ENCODE measurements around the gene MAP3K14.

Gene MAP3K14

DNA sequence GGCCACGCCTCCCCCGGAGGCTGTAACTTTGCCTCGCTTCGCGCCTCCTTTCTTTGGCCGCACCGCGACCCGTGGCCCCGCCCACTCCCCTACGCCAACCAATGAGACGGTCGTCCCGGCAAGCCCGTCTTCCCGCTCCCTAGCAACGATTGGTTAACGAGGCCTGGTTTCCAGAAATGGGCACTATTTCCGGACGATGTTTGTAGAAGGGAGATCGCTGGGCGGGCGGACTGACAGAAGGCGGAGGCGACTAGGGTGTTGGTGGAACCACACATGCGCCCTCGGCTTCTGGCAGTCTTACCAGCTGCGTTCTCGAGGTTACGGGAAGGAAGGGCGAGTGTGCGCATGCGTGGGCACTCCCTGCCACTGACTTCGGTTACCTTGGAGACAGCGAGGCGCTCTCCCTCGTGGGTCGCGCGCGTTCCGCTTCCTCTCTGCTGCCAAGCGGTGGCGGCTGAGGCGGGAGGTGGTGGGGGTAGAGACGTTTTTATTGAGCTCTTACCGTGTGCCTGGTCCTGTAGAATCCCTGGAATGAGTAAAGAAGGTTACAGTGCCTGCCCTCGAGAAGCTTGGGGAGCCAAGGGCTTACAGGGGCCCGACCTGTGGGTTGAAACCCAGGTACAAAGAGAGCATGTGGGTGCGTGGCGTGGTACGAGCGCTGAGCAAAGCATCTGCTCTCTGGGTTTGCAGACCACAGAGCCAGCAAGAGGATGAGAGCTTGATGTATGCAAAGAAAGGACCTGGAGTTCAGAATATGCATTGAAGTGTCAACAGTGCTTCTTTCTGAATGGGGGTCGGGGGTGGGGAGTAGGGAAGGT is 500 bp upstream of the MAP3K14 start:
- peak; percentile 99 to 100 for DNase-seq (ENCODE audit: low read depth in 2 of 2)

DNA sequence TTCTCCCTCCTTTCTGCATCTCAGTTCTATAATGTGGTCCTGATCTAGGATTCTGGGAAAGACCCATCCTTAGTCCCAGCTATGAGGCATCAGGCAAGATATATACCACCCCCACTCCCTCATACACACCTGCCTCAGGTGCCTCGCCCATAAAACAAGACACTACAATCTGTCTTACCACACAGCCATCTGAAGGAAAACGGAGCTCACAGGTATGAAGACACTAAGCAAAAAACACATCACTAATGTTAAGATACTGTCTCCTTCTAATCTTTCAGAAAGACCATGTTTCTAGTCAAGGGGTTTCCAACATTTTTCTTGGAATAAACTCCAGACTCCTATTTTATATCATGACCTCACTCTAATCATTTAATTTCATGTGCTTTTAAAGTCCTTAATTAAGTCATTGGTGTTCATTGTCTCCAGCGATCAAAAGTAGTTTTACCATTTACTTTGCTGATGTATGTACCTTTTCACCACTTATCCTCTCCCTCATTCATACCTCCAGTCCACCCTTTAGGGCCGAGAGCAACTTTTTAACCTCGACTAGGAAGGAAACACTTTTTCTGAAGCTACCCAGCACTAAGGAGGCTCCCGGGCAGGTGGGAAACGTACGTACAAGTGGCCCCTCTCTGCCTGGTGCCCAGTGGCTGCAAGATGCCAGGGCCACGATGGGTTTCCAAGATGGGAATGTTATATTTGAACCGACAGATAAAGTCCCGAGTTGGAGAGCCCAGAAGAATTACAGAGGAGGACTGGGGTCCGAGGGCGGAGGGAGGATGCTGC is 979 bp downstream of the MAP3K14 start:
- DNase-seq (ENCODE audit: low read depth in 2 of 2), result no peak

DNA sequence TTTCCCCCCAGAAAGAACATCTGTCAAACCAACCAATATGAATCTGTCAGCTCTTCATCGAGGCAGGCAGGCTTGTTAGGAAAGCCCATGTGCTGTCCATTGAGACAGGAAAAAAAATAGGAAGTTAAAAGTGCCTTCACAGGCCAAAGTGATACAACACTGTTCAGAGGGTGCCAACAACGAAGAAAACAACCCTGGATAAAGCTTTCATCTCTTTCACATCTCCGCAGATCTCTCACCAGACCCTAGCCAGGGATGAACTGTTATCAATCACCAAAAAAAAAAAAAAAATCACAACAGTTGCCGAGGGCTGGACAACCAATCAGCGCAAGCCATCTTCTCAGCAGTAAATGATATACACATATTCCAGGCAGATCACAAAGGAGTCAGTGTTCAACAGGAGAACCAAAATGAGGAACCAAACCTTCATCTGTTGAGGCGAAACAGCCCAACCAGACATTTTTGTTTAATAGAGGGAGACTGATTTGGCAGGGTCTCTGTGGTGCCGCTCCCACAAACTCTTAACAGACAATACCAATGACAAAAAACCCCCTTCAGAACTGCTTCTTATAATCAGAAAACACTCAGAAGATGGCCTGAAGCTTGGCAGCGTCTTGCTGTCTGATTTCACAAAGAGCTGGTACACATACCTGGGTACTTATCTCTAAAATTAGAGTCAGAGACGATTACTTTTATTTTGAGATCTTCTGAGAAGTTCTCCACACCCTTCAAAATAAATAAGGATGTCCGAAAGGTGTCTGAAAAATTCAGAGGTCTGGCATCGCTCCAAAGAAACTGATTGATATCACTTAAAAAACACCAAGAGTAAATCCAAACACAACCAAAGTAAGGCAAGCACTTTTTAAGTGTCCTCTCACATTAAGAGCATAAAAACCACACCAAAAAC is 1.8 kb downstream of the MAP3K14 start:
- no peak for DNase-seq (ENCODE audit: low read depth in 2 of 2)

DNA sequence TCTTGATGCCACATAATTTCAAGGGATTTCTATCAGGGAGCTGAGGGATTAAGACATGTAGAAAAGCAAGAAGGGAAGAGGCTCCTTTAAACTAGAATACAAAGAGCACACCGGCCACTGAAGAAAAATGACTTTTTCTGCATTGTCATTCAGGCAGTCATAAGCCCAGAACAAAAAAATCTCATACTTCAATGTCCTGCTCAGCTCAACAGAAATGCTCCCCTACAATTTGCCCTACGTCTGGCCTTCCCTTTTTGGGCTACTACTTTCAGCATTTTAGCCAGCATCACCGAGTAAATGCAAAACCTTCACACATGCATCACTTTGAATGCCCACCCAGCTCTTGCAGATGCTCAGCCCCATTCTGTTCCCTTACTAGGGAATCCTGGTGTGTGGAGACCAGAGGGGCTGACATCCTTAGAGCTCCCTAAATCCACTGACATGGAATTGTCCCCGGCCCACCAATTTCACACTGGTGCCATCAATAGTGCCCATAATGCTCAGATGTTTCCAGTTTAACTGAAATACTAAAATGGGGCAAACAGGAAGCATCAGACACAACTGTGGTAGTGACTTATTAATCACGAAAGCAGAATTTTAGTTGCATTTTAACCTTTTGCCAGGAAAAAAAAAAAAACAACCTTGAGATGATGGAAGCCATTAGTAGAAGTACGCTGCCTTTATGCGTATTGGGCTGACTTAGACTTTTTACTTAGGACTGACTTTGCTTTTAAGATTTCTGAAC is 2.7 kb downstream of the MAP3K14 start:
- no peak for DNase-seq (ENCODE audit: low read depth in 2 of 2)

DNA sequence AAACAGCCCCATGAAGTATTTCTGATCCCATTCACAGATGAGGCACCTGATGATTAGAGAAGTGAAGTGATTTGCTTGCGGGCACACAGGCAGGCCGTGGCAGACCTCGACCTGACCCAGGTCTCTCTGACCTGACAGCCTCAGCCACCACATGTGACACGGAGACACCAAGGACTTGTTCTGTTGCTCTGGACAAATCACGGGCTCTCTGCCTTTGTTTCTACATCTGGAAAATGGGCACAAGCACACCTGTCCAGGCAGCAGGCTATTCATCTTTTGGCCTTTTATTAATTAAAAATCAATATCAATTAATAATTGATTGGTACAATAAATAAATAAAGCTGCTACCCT is 3.4 kb downstream of the MAP3K14 start:
- DNase-seq (ENCODE audit: low read depth in 2 of 2), result no peak

DNA sequence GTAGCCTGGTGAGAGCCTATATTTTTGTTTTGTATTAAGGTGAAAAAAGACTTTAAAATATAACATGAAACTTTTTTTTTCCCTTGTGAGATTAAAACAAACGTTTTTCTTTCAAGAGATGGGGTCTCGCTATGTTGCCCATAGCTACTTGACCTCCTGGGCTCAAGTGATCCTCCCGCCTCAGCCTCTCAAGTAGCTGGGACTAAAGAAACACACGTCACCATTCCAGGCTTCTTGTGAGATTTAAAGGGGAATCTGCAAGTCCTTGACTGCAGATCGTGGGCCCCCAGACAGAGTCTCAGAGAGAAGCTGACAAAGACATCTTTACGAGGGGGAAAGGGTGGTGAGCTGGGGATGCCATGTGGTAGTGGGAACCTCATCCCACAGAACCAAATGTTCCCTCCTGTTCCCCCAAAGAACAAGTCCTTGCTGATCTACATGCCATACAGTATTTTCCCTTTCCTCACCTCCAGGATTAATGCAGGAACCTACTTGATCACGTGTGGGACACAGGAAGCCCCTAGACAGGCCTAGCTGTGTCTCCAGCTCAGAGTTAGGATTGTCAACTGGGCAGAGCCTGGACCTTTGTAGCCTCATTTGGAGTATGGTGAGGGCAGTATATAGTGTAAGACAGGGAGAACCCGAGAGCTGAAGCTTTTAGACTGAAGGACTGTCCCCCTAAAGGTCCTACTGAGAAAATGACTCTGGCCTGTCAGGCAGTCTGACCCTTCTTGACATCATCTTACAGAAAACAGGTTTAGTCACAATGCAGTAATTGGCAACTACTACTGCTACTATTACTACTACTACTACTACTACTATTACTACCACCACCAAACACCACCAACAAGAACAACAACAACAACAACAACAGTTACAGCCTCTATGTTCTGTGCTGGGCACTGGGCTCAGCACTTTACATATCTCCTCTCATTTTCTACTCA is 4.1 kb downstream of the MAP3K14 start:
- DNase-seq (ENCODE audit: low read depth in 2 of 2), result no peak

DNA sequence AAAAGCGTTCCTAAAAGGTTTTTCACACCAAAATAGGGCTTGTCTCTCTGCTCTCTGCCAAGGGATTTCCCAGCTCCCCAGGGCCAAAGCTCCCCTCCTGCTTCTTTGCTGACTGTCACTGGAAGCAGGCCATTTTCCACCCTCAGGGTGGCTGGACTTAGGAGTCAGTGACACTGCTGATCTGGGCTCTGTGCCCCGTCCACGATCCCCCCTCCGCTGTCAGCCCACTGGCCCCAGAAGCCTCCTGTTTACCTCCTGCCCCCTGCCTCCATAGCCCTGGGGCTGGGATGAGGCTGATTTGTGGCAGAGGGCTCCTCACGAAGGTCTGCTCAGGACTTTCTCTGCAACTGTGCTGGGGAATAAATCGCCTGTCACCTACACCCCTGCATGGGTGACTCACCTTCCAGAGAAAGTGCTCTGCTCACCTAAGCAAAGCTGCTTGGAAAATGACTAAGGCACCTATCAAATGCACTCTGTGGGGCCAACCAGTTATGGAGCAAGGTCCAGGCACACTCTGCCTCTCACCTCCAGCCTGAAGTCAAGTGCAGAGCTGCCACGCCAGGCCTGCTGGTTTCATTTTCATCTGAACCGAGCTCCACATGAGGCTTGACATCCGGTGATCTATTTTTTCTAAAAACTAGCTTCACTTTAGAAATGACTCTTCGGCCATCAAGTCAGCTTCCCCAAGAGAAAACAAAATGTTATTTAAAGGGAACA is 4.9 kb downstream of the MAP3K14 start:
- DNase-seq (ENCODE audit: low read depth in 2 of 2), result peak; percentile 77 to 78

DNA sequence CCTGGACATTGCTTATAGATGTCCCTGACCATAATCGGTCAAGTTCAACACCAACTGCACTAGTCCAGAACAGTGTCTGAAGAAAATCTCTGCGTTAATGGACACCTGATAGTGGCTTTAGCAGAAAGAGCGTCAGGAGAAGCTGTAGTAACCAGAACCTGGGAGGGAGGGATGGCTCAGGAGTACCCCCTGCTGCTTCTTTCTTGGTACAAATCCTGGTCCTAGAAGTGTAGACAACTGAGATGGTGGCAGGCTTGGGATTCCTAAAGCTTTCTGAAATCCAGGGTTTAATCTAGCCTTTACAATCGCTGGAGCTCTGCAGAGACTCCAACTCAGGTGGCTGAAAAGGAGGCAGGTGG is 5.4 kb downstream of the MAP3K14 start:
- DNase-seq (ENCODE audit: low read depth in 2 of 2), result no peak

DNA sequence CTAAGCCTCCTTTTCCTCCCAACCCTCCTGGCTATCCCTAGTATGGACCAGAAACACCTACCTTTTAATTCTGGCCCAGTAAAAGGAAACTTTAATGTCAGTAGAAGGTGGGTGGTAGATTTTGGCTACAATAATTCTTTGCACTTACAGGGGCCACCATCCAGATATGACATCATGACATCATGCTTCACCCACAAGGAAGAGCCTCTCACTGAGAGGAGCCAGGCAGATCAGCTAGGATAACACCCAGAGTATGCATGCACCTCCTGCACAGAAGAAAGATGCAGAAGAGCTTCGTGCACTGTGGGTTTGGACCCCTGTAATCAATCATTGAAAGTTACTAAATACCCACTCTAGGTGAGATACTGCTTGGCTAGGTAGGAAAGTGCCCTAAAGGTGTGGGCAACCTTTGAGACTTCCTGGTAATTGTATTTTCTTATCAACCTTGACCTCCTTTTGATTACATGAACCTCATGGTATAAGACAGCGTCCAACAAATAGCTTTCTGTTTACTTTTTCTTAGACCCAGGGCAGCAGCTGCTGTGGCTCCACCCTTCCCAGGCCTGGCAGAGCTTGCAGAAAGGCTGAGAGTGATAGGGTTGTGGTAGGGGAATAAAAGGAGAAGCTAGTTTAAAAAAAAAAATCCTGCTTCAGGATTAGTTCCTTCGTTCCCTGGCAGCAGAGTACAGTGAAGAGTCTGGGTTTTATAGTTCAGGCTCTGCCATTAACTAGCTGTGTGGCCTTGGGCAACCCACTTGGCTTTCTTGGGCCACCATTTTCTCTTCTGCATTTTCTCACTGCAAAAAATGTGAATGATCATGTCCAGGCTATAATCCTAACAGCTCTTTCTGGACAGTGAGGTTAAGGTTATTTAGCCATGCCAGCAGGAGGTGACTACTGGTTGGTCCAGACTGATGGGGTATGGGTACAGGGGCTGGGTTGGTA is 6.2 kb downstream of the MAP3K14 start:
- no peak for DNase-seq (ENCODE audit: low read depth in 2 of 2)

DNA sequence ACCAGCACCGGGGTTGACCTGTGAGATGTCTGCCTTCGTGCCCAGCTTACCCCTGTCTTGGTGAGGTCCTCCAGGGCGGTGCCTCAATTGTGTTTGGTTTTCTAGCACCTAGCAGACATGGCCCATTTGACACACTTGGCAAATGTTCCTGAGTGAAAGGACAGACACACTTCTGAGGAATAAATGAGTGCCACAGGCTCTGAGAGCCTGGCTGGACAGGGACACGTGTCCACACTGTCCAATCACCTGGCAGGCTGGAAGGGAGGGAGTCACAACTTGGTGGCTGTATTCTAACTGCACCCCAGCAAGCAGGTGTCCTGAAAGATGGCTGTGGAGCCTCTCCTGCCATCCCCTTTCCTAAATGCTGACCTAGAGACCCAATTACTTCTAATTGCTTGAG is 7.4 kb downstream of the MAP3K14 start:
- DNase-seq (ENCODE audit: low read depth in 2 of 2), result no peak

DNA sequence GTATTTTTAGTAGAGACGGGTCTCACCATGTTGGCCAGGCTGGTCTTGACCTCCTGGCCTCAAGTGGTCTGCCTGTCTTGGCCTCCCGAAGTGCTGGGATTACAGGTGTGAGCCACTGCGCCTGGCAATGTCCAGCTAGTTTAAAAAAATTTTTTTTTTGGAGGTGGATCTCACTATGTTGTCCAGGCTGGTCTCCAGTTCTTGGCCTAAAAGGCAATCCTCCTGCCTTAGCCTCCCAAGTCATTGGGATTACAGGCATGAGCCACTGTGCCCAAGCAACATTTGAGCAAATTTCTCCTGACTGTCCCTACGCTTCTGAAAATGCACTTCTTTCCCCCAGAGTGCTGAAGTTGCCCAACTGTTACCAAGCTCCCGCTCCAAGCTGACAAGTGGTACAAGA is 8.0 kb downstream of the MAP3K14 start:
- no peak for DNase-seq (ENCODE audit: low read depth in 2 of 2)

DNA sequence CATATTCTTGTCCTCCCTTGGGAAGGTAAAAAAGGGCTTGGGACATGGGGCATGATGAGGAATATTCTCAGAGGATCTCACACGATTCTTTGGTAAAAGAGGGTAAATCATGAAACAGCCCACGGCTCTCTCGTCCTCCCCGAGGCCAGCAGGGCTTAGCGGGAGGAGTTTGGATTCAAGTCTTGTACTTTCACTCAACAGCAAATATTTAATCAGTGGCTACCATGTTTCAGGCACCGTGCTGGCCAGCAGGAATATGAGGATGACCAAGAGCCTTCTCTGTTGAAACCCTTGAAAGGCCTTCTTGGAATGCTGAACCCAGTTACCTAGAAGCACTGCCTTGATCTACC is 8.8 kb downstream of the MAP3K14 start:
- no peak for DNase-seq (ENCODE audit: low read depth in 2 of 2)

DNA sequence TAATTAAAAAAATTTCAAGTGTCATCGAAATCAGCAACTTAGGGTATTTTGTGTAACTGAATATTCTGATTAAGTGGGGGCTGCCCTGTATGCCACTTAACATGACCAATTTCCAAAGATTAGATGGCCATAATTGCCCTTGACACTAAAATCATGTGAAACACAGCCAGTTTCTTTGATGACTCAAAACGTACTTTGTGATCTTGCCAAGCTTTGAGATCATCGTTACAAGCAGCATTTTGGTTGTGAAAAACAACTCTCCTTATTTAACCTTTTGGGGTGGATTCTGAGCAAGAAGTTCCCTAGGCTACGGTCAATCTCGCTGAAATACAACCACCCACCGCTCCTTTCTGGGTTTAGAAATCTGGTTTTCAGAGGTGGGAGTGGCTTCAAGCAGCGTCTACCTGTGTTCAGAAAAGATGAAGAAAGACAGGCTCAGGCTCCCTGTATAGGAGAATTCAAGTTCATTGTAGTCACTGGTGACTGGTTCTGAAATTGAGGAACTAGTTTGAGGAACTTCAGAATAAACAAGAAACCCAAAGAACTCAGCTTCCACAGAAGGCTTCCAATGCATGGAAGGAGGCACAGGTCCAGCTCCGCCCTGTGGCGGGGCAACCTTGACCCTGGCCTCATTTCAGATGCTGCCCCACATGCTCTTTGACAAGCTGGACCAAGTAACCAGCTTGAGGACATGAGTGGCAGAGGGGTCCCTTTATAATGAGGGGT is 9.4 kb downstream of the MAP3K14 start:
- DNase-seq (ENCODE audit: low read depth in 2 of 2), result peak in 1 of 2 experiments; percentile 41

DNA sequence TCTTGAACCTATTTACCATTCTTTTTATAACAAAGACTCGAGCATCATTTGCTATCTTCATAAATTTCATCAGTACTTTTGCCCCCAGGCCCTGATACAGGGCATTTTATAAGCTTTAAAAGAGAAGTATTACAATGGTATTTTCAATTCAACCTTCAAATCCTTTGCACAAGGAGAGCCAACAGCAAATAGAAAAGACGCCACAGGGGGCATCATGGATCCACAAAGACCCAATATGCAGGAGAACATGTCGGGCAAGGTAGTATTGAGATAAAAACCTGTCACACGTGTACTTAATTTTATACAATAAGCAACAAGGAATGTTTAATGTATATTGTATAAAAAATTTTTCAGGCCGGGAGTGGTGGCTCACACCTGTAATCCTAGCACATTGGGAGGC is 10.2 kb downstream of the MAP3K14 start:
- no peak for DNase-seq (ENCODE audit: low read depth in 2 of 2)

DNA sequence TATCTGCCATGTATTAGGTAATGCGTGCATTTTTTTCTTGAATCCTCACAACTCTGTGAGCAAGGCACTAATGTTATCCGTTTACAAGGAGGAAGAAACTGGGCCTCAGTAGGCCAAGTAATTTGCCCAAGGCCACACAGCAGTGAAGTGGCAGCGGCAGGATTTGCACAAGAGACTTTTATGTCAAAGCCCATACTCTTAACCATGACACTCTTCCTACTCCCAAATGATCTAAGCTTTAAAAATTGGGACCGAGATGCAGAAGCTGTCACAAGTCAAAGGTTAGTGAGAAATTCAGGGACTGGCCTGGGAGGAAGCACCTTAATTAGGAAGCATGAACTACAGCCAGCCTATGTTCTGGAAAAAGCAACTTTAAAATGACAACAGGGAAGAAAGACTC is 10.7 kb downstream of the MAP3K14 start:
- no peak for DNase-seq (ENCODE audit: low read depth in 2 of 2)

DNA sequence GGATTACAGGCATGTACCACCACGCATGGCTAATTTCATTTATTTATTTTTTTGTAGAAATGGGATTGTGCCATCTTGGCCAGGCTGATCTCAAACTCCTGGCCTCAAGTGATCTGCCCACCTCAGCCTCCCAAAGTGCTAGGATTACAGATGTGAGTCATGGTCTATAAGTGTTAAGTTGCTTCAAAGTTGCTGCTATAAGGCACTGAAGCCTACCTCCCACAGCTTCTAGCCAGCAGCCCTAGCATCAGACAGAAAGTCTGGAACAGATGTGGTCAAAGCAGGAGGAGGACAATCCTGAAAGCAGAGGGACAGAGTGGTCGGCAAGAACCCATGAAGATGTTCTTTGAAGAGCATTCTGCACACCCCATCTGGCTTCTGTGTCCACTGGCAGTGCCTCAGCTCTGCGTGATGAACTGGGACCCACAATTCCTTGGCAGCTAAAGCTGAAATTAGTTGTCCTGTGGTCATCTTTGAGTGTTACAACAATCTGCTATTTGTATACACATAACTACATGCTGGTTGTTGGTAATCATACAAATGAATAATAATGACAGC is 11.2 kb downstream of the MAP3K14 start:
- no peak for DNase-seq (ENCODE audit: low read depth in 2 of 2)

DNA sequence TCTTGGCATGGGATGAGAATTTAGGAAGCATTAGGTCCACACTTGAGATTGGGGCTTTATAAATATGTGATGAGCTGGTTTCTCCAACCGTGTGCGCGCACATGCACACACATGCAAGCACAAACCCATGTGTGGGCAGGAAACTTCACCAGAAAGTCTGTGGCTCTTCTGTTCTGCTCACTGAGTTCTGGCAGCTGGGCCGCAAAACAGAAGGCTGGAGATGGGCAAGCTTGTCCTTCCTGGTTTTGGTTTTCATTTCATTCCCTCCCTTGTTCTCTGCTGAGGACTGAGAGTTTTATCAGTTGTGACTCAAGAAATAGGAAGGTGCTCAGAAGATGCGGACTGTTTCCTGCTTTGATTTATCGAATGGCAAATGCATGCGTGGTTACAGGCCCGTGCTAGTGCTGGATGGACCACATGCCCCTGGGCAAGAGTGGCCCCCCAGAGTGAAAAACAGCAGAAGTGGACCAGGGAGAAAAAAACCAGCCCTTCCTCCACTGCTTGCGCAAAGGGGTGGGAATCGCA is 14.1 kb downstream of the MAP3K14 start:
- peak in 1 of 2 experiments; percentile 26 for DNase-seq (ENCODE audit: low read depth in 2 of 2)
